ENCODE measurements around the gene APMAP. TPM values are rescaled to one million over a fixed set of nuclear protein-coding genes. Genes with fewer than 3 reads are reported as not detected.

Gene APMAP
- total and polyA plus RNA-seq, 10 donors: 26.5 to 104 (median 65.3) TPM

DNA sequence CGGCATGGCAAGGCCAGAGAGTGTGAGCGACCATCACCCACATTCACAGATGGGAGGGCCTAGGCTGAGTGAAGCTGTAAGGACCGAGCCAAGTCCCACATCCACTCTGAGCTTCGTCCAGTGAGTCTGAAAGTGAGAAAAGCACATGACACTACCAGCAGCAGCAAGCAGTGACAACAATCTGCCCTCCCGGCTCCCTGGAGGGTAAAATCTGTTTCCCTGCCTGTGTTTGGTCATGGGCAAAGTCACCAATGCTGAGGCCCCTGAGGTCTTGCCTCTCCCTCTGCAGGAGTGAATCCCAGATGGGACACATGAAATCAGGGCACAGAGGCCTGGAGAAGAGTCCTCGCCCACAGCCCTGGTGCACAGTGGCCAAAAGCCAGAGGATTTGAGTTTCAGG lies 49.9 kb downstream of the APMAP start:
- peak; percentile 34 for DNase-seq
- no peaks in the 10 kb centered on the region for H3K27me3 ChIP-seq (replicated peaks in 1 of 7)
- intact Hi-C loops (cut with DNase I; ENCODE audit: low total_unique reads): no loop called here
- no peaks in the 10 kb centered on the region for H3K36me3 ChIP-seq
- no peaks in the 10 kb centered on the region for H3K4me1 ChIP-seq
- peaks cover 0 to 59% (median 20%) of the 10 kb centered on the region in 8 donors for H3K9me3 ChIP-seq
- 72 to 91% (median 76%) methylated on average over 6 of the region's 6 CpGs for WGBS, 5 donors
- H3K4me3 ChIP-seq: no peak overlapping the region
- no peak overlapping the region for H3K27ac ChIP-seq
- TF ChIP-seq POLR2AphosphoS5 (IDR thresholded peaks at IDR 0.05): no peak
- TF ChIP-seq, protein P1, sequence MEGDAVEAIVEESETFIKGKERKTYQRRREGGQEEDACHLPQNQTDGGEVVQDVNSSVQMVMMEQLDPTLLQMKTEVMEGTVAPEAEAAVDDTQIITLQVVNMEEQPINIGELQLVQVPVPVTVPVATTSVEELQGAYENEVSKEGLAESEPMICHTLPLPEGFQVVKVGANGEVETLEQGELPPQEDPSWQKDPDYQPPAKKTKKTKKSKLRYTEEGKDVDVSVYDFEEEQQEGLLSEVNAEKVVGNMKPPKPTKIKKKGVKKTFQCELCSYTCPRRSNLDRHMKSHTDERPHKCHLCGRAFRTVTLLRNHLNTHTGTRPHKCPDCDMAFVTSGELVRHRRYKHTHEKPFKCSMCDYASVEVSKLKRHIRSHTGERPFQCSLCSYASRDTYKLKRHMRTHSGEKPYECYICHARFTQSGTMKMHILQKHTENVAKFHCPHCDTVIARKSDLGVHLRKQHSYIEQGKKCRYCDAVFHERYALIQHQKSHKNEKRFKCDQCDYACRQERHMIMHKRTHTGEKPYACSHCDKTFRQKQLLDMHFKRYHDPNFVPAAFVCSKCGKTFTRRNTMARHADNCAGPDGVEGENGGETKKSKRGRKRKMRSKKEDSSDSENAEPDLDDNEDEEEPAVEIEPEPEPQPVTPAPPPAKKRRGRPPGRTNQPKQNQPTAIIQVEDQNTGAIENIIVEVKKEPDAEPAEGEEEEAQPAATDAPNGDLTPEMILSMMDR (IDR thresholded peaks at IDR 0.05 in 8 of 11, conservative IDR thresholded peaks at IDR 0.05 in 3 of 11): no peak
- no peak for TF ChIP-seq POLR2A (IDR thresholded peaks at IDR 0.05)

DNA sequence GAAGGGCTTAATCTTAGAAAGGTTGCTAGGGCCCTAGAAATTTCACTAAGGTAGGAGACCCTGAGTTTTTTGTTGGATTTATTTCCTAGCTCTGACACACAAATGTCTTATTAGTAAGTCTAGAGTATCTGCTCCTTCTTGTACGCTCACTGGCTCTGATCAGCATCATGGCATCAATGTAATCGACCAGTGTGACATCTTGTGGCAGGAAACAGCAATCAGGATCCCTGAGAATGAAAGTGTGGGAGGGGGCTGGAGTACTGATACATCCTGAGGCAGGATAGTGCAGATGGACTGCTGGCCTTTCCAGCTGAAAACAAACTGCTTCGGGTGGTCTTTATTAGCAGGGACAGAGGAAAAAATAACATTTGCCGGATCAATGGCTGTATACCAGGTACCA lies 53.5 kb downstream of the APMAP start:
- Histone ChIP-seq H3K36me3 (no peaks in the 10 kb centered on the region), H3K27ac (no peak overlapping the region), H3K4me3 (no peak overlapping the region), H3K27me3 (replicated peaks in 1 of 7) (no peaks in the 10 kb centered on the region), H3K4me1 (no peaks in the 10 kb centered on the region), H3K9me3 (peaks cover 0 to 38% (median 6%) of the 10 kb centered on the region in 8 donors)
- no peak for DNase-seq
- no peak for TF ChIP-seq POLR2AphosphoS5 (IDR thresholded peaks at IDR 0.05)
- no peak for TF ChIP-seq POLR2A (IDR thresholded peaks at IDR 0.05)
- TF ChIP-seq, protein P1 (IDR thresholded peaks at IDR 0.05 in 8 of 11, conservative IDR thresholded peaks at IDR 0.05 in 3 of 11): no peak
- 53 to 88% (median 54%) methylated on average over 4 of the region's 4 CpGs for WGBS, 5 donors
- intact Hi-C loops (cut with DNase I; ENCODE audit: low total_unique reads): no loop called here

DNA sequence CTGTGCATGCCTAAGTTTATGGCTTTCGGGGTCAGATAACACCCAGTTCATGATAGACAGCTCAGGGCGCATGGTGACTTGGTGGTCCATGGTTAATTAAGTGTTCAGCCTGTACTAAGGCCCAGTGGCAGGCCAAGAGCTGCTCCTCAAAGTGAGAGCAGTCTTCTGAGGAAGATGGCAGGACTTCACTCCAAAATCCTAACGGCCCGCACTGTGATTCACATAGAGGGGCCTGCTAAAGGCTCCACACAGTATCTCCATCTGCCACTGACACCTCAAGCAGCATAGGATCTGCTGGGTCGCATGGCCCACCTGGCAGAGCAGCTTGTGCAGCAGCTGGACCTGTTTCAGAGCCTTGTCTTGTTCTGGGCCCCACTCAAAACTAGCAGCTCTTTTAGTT lies 54.1 kb downstream of the APMAP start:
- no peaks in the 10 kb centered on the region for H3K27me3 ChIP-seq (replicated peaks in 1 of 7)
- intact Hi-C loops (cut with DNase I; ENCODE audit: low total_unique reads): no loop called here
- no peaks in the 10 kb centered on the region for H3K36me3 ChIP-seq
- H3K4me3 ChIP-seq: no peak overlapping the region
- WGBS, 5 donors: 82 to 96% (median 92%) methylated on average over 3 to 5 of the region's 5 CpGs
- TF ChIP-seq POLR2AphosphoS5 (IDR thresholded peaks at IDR 0.05) (no peak), POLR2A (IDR thresholded peaks at IDR 0.05) (no peak)
- TF ChIP-seq, protein P1 (IDR thresholded peaks at IDR 0.05 in 8 of 11, conservative IDR thresholded peaks at IDR 0.05 in 3 of 11): no peak
- no peak overlapping the region for H3K27ac ChIP-seq
- no peaks in the 10 kb centered on the region for H3K4me1 ChIP-seq
- H3K9me3 ChIP-seq: peaks cover 0 to 33% (median 6%) of the 10 kb centered on the region in 8 donors
- no peak for DNase-seq

DNA sequence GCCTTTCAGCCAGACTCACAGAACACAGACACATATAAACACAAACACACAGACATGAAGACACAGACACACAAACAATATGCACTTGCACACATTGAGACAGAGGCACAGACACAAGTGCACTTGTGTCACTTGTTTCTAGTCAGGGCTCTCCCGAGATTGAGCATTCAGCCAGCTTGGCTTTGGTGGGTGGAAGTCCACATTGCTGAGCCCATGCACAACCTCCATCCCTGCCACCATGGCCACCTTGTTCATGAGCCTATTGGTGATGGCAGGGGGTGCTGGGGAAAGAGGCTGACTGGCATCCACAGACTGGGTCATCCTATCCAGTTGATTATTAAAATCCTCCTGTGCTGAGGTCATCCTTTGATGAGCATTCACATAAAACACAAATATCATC lies 55.0 kb downstream of the APMAP start:
- TF ChIP-seq POLR2AphosphoS5 (IDR thresholded peaks at IDR 0.05) (no peak), POLR2A (IDR thresholded peaks at IDR 0.05) (no peak)
- TF ChIP-seq, protein P1 (IDR thresholded peaks at IDR 0.05 in 8 of 11, conservative IDR thresholded peaks at IDR 0.05 in 3 of 11): no peak
- H3K4me3 ChIP-seq: no peak overlapping the region
- H3K36me3 ChIP-seq: no peaks in the 10 kb centered on the region
- WGBS, 5 donors: 0 to 92% (median 9%) methylated on average over 1 of the region's 1 CpG
- intact Hi-C loops (cut with DNase I; ENCODE audit: low total_unique reads): no loop called here
- H3K27me3 ChIP-seq (replicated peaks in 1 of 7): no peaks in the 10 kb centered on the region
- H3K27ac ChIP-seq: no peak overlapping the region
- peak; percentile 44 for DNase-seq
- H3K9me3 ChIP-seq: peaks cover 0 to 30% (median 6%) of the 10 kb centered on the region in 8 donors
- peaks cover 0 to 7% (median 0%) of the 10 kb centered on the region in 6 donors for H3K4me1 ChIP-seq
